NCI-H1436 treated with DMSO at 0.1 percent for 48 hours (cell line): ENCODE results near the gene SDF4.
"Not testable (repeated sequence)": the region's sequence is repeated elsewhere in the genome, so short reads cannot be mapped to it uniquely, and the experiment has no call there.

Experiments used
- DNase-seq: peaks from one replicate; lab custom pipeline; 2025; lab: John Stamatoyannopoulos, UW

Gene SDF4

GRCh38 chr1:1178794-1179331 is 52.9 kb downstream of the SDF4 start:
- no peak for DNase-seq

GRCh38 chr1:1177452-1178206 is 54.2 kb downstream of the SDF4 start:
- no peak for DNase-seq

GRCh38 chr1:1176931-1177330 is 54.9 kb downstream of the SDF4 start:
- DNase-seq, result no peak

- not testable (repeated sequence) for DNase-seq
These were observed 55.6 kb downstream of the SDF4 start for GRCh38 chr1:1176063-1176761.

GRCh38 chr1:1175221-1176062 is 56.4 kb downstream of the SDF4 start:
- no peak for DNase-seq

GRCh38 chr1:1173793-1174415 is 57.9 kb downstream of the SDF4 start, which contains the start of gene TTLL10:
TSS of gene TTLL10 (plus strand) at chr1:1173880. CDS start at chr1:1179216, 5,336 bp downstream.
- no peak for DNase-seq

- no peak for DNase-seq
These were observed 58.6 kb downstream of the SDF4 start for GRCh38 chr1:1173061-1173792.

GRCh38 chr1:1171546-1172340 is 60.1 kb downstream of the SDF4 start:
- no peak for DNase-seq

- no peak for DNase-seq
These were observed 60.6 kb downstream of the SDF4 start for GRCh38 chr1:1171161-1171545.

- no peak for DNase-seq
These were observed 61.3 kb downstream of the SDF4 start for GRCh38 chr1:1170215-1171091.

GRCh38 chr1:1169429-1170214 is 62.2 kb downstream of the SDF4 start:
- DNase-seq, result no peak

GRCh38 chr1:1168451-1169411 is 63.1 kb downstream of the SDF4 start:
- no peak for DNase-seq

- no peak for DNase-seq
These were observed 63.9 kb downstream of the SDF4 start for GRCh38 chr1:1167841-1168450.

GRCh38 chr1:1167398-1167821 is 64.4 kb downstream of the SDF4 start:
- no peak for DNase-seq
